Kidney epithelial cell (primary cell): Measurements from ENCODE around the gene CAPN9. TPM values are rescaled to one million over a fixed set of nuclear protein-coding genes. Genes with fewer than 3 reads are reported as not detected.

Source experiments
- DNase-seq: peaks from one replicate; pipeline ENCODE4 v3.0.0-alpha.2; 2010; ENCODE audit warnings: low read depth
- H3K27me3 ChIP-seq: 2 replicates; pipeline ENCODE4 v1.6.0; 2011; ENCODE audit warnings: low read length; ENCODE audit not compliant: control insufficient read depth, insufficient read depth
- H3K36me3 ChIP-seq: 2 replicates; pipeline ENCODE4 v1.5.1; 2011; ENCODE audit warnings: low read length; ENCODE audit not compliant: control insufficient read depth, insufficient read depth
- H3K4me3 ChIP-seq: 2 replicates; pipeline ENCODE4 v1.5.1; 2011; ENCODE audit warnings: low read depth, mild to moderate bottlenecking, control low read depth, low read length
- CTCF ChIP-seq: IDR thresholded peaks from 2 replicates; pipeline ENCODE4 v1.5.1; 2011; ENCODE audit warnings: mild to moderate bottlenecking, moderate library complexity, low read length, control low read depth, inconsistent platforms; ENCODE audit not compliant: insufficient read depth, poor library complexity, severe bottlenecking
- total RNA-seq: library from RNA; depleted of rRNA; stranded (reverse); fragments of >200 nt; gene quantifications from 2 replicates; pipeline ENCODE4 v1.2.3, GENCODE V29; 2015

Gene CAPN9
- total RNA-seq, 1 donor from 2014 or later = 0.04 TPM

- no peak for TF ChIP-seq CTCF
- no peaks in the 10 kb centered on the region for H3K27me3 ChIP-seq
- H3K36me3 ChIP-seq = no peaks in the 10 kb centered on the region
- no peak overlapping the region for H3K4me3 ChIP-seq
- no peak for DNase-seq
Measured at GRCh38 chr1:230706020-230706699, 41.0 kb upstream of the CAPN9 start.

GRCh38 chr1:230706887-230707731 lies 40.1 kb upstream of the CAPN9 start:
- DNase-seq = no peak
- Histone ChIP-seq H3K4me3 (no peak overlapping the region), H3K36me3 (no peaks in the 10 kb centered on the region), H3K27me3 (no peaks in the 10 kb centered on the region)
- no peak for TF ChIP-seq CTCF

GRCh38 chr1:230707732-230708630 lies 39.2 kb upstream of the CAPN9 start:
- Histone ChIP-seq H3K36me3 (no peaks in the 10 kb centered on the region), H3K27me3 (no peaks in the 10 kb centered on the region), H3K4me3 (no peak overlapping the region)
- TF ChIP-seq CTCF = no peak
- DNase-seq = no peak

GRCh38 chr1:230708631-230709580 lies 38.3 kb upstream of the CAPN9 start:
- TF ChIP-seq CTCF = no peak
- H3K4me3 ChIP-seq = no peak overlapping the region
- DNase-seq = no peak
- no peaks in the 10 kb centered on the region for H3K36me3 ChIP-seq
- H3K27me3 ChIP-seq = no peaks in the 10 kb centered on the region
